ENCODE results near the gene PELO. TPM values are rescaled to one million over a fixed set of nuclear protein-coding genes. Genes with fewer than 3 reads are reported as not detected.
A peak's percentile ranks its signal among the peaks of the same experiment; 100 is the strongest.

The PELO gene
- total RNA-seq, 2 experiments from 2014 or later, result 4.3 to 4.5 TPM

GRCh38 chr5:52825826-52826225 is 38.1 kb downstream of the PELO start:
- intact Hi-C loops (cut with DNase I, micrococcal nuclease), result no loop called here
- Histone ChIP-seq H3K36me3 (ENCODE audit: insufficient read depth, low read length) (no peaks in the 10 kb centered on the region), H3K4me1 (ENCODE audit: insufficient read depth, low read length) (no peaks in the 10 kb centered on the region), H3K9me3 (ENCODE audit: control insufficient read depth in 1 of 2, insufficient read depth in 1 of 2, low read length in 2 of 2) (peaks cover 0 to 4% of the 10 kb centered on the region in 2 experiments), H3K4me3 (ENCODE audit: low read length) (no peak overlapping the region), H3K27ac (ENCODE audit: low read depth in 1 of 2, low read length in 2 of 2) (no peak overlapping the region), H3K27me3 (ENCODE audit: control insufficient read depth in 1 of 2, insufficient read depth in 2 of 2, low read length in 2 of 2) (no peaks in the 10 kb centered on the region)
- TF ChIP-seq CTCF (IDR thresholded peaks at IDR 0.05), result no peak
- no peak overlapping the region for H3K4me3 Mint-ChIP-seq
- no peaks in the 10 kb centered on the region for H3K9me3 Mint-ChIP-seq
- no peaks in the 10 kb centered on the region for H3K4me1 Mint-ChIP-seq (ENCODE audit: low read depth)
- CTCF ChIA-PET, result no interaction called here
- DNase-seq (peak in 1 of 14 experiments; percentile 25), ATAC-seq (ENCODE audit: poor library complexity) (no peak)
- POLR2A ChIA-PET, result interaction anchor here (1.2 kb wide), 1 partner anchor 20 kb away, joined by 4 read pairs; no protein-coding TSS in a partner anchor
- H3K27ac Mint-ChIP-seq, result no peak overlapping the region
- no peaks in the 10 kb centered on the region for H3K27me3 Mint-ChIP-seq
- no peaks in the 10 kb centered on the region for H3K36me3 Mint-ChIP-seq (ENCODE audit: low read depth)

DNA sequence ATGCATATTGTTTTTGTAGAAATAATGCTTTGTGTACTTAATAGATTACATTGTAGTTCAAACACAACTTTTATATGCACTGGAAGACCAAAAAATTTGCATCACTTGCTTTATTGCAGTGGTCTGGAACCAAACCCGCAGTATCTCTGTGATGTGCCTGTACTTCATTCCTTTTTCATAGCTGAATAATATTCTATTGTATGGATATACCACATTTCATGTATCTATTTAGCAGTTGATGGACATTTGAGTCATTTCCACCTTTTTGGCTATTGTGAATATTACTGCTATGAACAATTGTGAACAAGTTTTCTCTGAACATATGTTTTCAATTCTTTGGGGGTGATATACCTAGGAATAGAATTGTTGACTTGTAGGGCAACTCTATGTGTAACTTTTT is 40.1 kb downstream of the PELO start:
- Histone ChIP-seq H3K27me3 (ENCODE audit: control insufficient read depth in 1 of 2, insufficient read depth in 2 of 2, low read length in 2 of 2) (no peaks in the 10 kb centered on the region), H3K27ac (ENCODE audit: low read depth in 1 of 2, low read length in 2 of 2) (no peak overlapping the region), H3K4me3 (ENCODE audit: low read length) (no peak overlapping the region), H3K9me3 (ENCODE audit: control insufficient read depth in 1 of 2, insufficient read depth in 1 of 2, low read length in 2 of 2) (peaks cover 0 to 4% of the 10 kb centered on the region in 2 experiments), H3K4me1 (ENCODE audit: insufficient read depth, low read length) (no peaks in the 10 kb centered on the region), H3K36me3 (ENCODE audit: insufficient read depth, low read length) (no peaks in the 10 kb centered on the region)
- Mint-ChIP-seq H3K4me1 (ENCODE audit: low read depth) (no peaks in the 10 kb centered on the region), H3K36me3 (ENCODE audit: low read depth) (no peaks in the 10 kb centered on the region), H3K27ac (no peak overlapping the region), H3K9me3 (peaks cover 3% of the 10 kb centered on the region), H3K4me3 (no peak overlapping the region), H3K27me3 (no peaks in the 10 kb centered on the region)
- TF ChIP-seq CTCF (IDR thresholded peaks at IDR 0.05), result no peak
- no peak for DNase-seq
- ChIA-PET POLR2A (no interaction called here), CTCF (no interaction called here)
- no peak for ATAC-seq (ENCODE audit: poor library complexity)
- intact Hi-C loops (cut with DNase I, micrococcal nuclease), result no loop called here

GRCh38 chr5:52829664-52830063 is 41.9 kb downstream of the PELO start:
- Mint-ChIP-seq H3K9me3 (peaks cover 3% of the 10 kb centered on the region), H3K4me3 (no peak overlapping the region), H3K27me3 (no peaks in the 10 kb centered on the region), H3K36me3 (ENCODE audit: low read depth) (no peaks in the 10 kb centered on the region), H3K27ac (no peak overlapping the region), H3K4me1 (ENCODE audit: low read depth) (no peaks in the 10 kb centered on the region)
- CTCF ChIA-PET, result no interaction called here
- peaks cover 0 to 4% of the 10 kb centered on the region in 2 experiments for H3K9me3 ChIP-seq (ENCODE audit: control insufficient read depth in 1 of 2, insufficient read depth in 1 of 2, low read length in 2 of 2)
- H3K36me3 ChIP-seq (ENCODE audit: insufficient read depth, low read length), result no peaks in the 10 kb centered on the region
- DNase-seq (no peak), ATAC-seq (ENCODE audit: poor library complexity) (no peak)
- no peak for TF ChIP-seq CTCF (IDR thresholded peaks at IDR 0.05)
- no peaks in the 10 kb centered on the region for H3K4me1 ChIP-seq (ENCODE audit: insufficient read depth, low read length)
- H3K27me3 ChIP-seq (ENCODE audit: control insufficient read depth in 1 of 2, insufficient read depth in 2 of 2, low read length in 2 of 2), result no peaks in the 10 kb centered on the region
- no peak overlapping the region for H3K27ac ChIP-seq (ENCODE audit: low read depth in 1 of 2, low read length in 2 of 2)
- no peak overlapping the region for H3K4me3 ChIP-seq (ENCODE audit: low read length)
- POLR2A ChIA-PET, result no interaction called here
- intact Hi-C loops (cut with DNase I, micrococcal nuclease), result no loop called here
